ENCODE measurements around the gene VTN. TPM values are rescaled to one million over a fixed set of nuclear protein-coding genes. Genes with fewer than 3 reads are reported as not detected.

VTN gene
- total RNA-seq, 1 donor from 2014 or later, result 2.7 TPM

DNA sequence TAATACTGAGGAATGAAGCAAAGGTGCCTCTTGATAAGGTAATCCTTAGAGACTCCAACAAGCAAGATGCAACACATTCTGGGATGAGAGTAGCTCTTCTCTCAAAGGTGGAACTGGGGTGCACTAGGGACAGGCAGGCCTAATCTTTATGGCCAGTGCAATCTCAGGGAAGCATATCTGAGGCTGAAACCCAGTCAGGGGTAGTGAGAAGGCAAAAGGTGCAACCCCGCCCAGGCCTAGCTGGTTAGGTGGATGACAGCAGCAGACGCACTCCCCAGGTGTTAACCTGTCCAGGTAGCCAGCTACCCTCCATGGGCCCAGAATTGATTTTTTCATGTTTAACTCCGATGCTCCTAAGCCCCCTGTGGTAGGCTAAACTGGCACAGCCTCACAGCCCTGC, 45.8 kb upstream of the VTN start:
- DNase-seq (ENCODE audit: low read depth) (no peak), FAIRE-seq (no peak)
- no peaks in the 10 kb centered on the region for H4K20me1 ChIP-seq (ENCODE audit: insufficient read depth, low read length)
- H3K9ac ChIP-seq (ENCODE audit: low read length), result no peak overlapping the region
- Mint-ChIP-seq H3K4me3 (ENCODE audit: unreplicated experiment) (no peak overlapping the region), H3K36me3 (ENCODE audit: low read depth, unreplicated experiment) (no peaks in the 10 kb centered on the region), H3K9me3 (ENCODE audit: unreplicated experiment) (peaks cover 2% of the 10 kb centered on the region), H3K27ac (ENCODE audit: unreplicated experiment) (no peak overlapping the region), H3K4me1 (ENCODE audit: low read depth, unreplicated experiment) (no peaks in the 10 kb centered on the region), H3K27me3 (ENCODE audit: low read depth, unreplicated experiment) (peaks cover 48% of the 10 kb centered on the region)
- no peak overlapping the region for H3K27ac ChIP-seq (ENCODE audit: low read depth, low read length)
- H2AFZ ChIP-seq (ENCODE audit: low read depth, low read length), result no peak overlapping the region
- no peak overlapping the region for H3K4me3 ChIP-seq (ENCODE audit: insufficient read depth, low read depth, low read length)
- H3K79me2 ChIP-seq (ENCODE audit: insufficient read depth, low read length), result no peaks in the 10 kb centered on the region
- TF ChIP-seq CTCF (IDR thresholded peaks at IDR 0.05; ENCODE audit: insufficient read depth, low read depth, low read length) (no peak), EZH2 (IDR thresholded peaks at IDR 0.05; ENCODE audit: insufficient read depth, low read length) (no peak)
- peaks cover 12% of the 10 kb centered on the region for H3K27me3 ChIP-seq (ENCODE audit: insufficient read depth, low read length)
- H3K4me1 ChIP-seq (ENCODE audit: insufficient read depth, low read length), result no peaks in the 10 kb centered on the region
- H3K4me2 ChIP-seq (ENCODE audit: low read length), result no peak overlapping the region
- H3K9me3 ChIP-seq (ENCODE audit: insufficient read depth, low read depth, low read length), result no peaks in the 10 kb centered on the region
- no peaks in the 10 kb centered on the region for H3K36me3 ChIP-seq (ENCODE audit: insufficient read depth, low read length)

DNA sequence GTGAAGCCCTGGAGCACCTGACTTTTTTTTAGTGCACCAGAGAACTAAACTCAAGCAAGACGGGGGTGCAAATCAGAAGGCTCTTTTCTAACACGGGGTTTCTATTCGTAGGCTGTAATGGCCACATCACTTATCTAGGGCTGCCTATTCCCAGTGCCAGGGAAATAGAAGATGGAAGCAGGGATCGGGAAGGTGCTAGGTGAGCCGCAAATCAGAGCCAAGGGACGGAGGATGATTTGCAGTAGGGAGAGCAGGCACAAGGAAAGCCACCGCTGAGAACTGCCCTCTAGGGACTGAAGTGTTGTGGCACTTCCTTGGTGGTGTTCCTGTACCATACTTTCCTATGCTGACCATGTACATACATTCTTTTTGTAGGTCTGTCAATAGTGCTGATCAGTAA, 43.7 kb upstream of the VTN start:
- Histone ChIP-seq H4K20me1 (ENCODE audit: insufficient read depth, low read length) (no peaks in the 10 kb centered on the region), H3K27me3 (ENCODE audit: insufficient read depth, low read length) (peaks cover 11% of the 10 kb centered on the region), H2AFZ (ENCODE audit: low read depth, low read length) (no peak overlapping the region), H3K9me3 (ENCODE audit: insufficient read depth, low read depth, low read length) (no peaks in the 10 kb centered on the region), H3K4me1 (ENCODE audit: insufficient read depth, low read length) (no peaks in the 10 kb centered on the region), H3K9ac (ENCODE audit: low read length) (no peak overlapping the region), H3K4me2 (ENCODE audit: low read length) (no peak overlapping the region), H3K4me3 (ENCODE audit: insufficient read depth, low read depth, low read length) (no peak overlapping the region), H3K36me3 (ENCODE audit: insufficient read depth, low read length) (no peaks in the 10 kb centered on the region), H3K79me2 (ENCODE audit: insufficient read depth, low read length) (no peaks in the 10 kb centered on the region), H3K27ac (ENCODE audit: low read depth, low read length) (no peak overlapping the region)
- TF ChIP-seq EZH2 (IDR thresholded peaks at IDR 0.05; ENCODE audit: insufficient read depth, low read length) (no peak), CTCF (IDR thresholded peaks at IDR 0.05; ENCODE audit: insufficient read depth, low read depth, low read length) (no peak)
- Mint-ChIP-seq H3K27me3 (ENCODE audit: low read depth, unreplicated experiment) (peaks cover 50% of the 10 kb centered on the region), H3K4me3 (ENCODE audit: unreplicated experiment) (no peak overlapping the region), H3K36me3 (ENCODE audit: low read depth, unreplicated experiment) (no peaks in the 10 kb centered on the region), H3K9me3 (ENCODE audit: unreplicated experiment) (peaks cover 2% of the 10 kb centered on the region), H3K27ac (ENCODE audit: unreplicated experiment) (no peak overlapping the region), H3K4me1 (ENCODE audit: low read depth, unreplicated experiment) (no peaks in the 10 kb centered on the region)
- DNase-seq (ENCODE audit: low read depth) (no peak), FAIRE-seq (no peak)

- Mint-ChIP-seq H3K27me3 (ENCODE audit: low read depth, unreplicated experiment) (peaks cover 52% of the 10 kb centered on the region), H3K9me3 (ENCODE audit: unreplicated experiment) (peaks cover 2% of the 10 kb centered on the region), H3K36me3 (ENCODE audit: low read depth, unreplicated experiment) (no peaks in the 10 kb centered on the region), H3K4me3 (ENCODE audit: unreplicated experiment) (no peak overlapping the region), H3K27ac (ENCODE audit: unreplicated experiment) (no peak overlapping the region), H3K4me1 (ENCODE audit: low read depth, unreplicated experiment) (peaks cover 2% of the 10 kb centered on the region)
- Histone ChIP-seq H3K27ac (ENCODE audit: low read depth, low read length) (no peak overlapping the region), H4K20me1 (ENCODE audit: insufficient read depth, low read length) (no peaks in the 10 kb centered on the region), H3K9me3 (ENCODE audit: insufficient read depth, low read depth, low read length) (no peaks in the 10 kb centered on the region), H3K4me3 (ENCODE audit: insufficient read depth, low read depth, low read length) (no peak overlapping the region), H3K4me2 (ENCODE audit: low read length) (no peak overlapping the region), H2AFZ (ENCODE audit: low read depth, low read length) (no peak overlapping the region), H3K4me1 (ENCODE audit: insufficient read depth, low read length) (no peaks in the 10 kb centered on the region), H3K79me2 (ENCODE audit: insufficient read depth, low read length) (no peaks in the 10 kb centered on the region), H3K36me3 (ENCODE audit: insufficient read depth, low read length) (no peaks in the 10 kb centered on the region), H3K9ac (ENCODE audit: low read length) (no peak overlapping the region), H3K27me3 (ENCODE audit: insufficient read depth, low read length) (peaks cover 11% of the 10 kb centered on the region)
- TF ChIP-seq EZH2 (IDR thresholded peaks at IDR 0.05; ENCODE audit: insufficient read depth, low read length), result no peak
- no peak for TF ChIP-seq CTCF (IDR thresholded peaks at IDR 0.05; ENCODE audit: insufficient read depth, low read depth, low read length)
- DNase-seq (ENCODE audit: low read depth) (no peak), FAIRE-seq (no peak)
Observed at GRCh38 chr17:28412099-28412498, 42.0 kb upstream of the VTN start.
